HG02759 (cell line): ENCODE measurements around the gene GALNS.

ENCODE experiments used
- ATAC-seq: cut with Tn5 transposase; IDR thresholded peaks from one replicate; pipeline ENCODE4 v1.9.1; 2021; ENCODE audit warnings: mild to moderate bottlenecking, moderate library complexity; ENCODE audit not compliant: unreplicated experiment

GALNS gene

GRCh38 chr16:88877564-88878289 lies 21.0 kb upstream of the GALNS start:
- no peak for ATAC-seq

GRCh38 chr16:88876942-88877526 lies 20.3 kb upstream of the GALNS start:
- ATAC-seq, result no peak

- ATAC-seq, result no peak
These were observed 19.0 kb upstream of the GALNS start for GRCh38 chr16:88875703-88876234.

- no peak for ATAC-seq
These were observed 18.3 kb upstream of the GALNS start for GRCh38 chr16:88874938-88875599.

GRCh38 chr16:88872650-88873331 lies 16.0 kb upstream of the GALNS start:
- no peak for ATAC-seq

GRCh38 chr16:88871730-88872416 lies 15.1 kb upstream of the GALNS start:
- no peak for ATAC-seq

GRCh38 chr16:88871349-88871702 lies 14.6 kb upstream of the GALNS start:
- ATAC-seq, result no peak

GRCh38 chr16:88870608-88871348 lies 14.0 kb upstream of the GALNS start:
- no peak for ATAC-seq

GRCh38 chr16:88869673-88869980 lies 12.9 kb upstream of the GALNS start:
- ATAC-seq, result no peak

- no peak for ATAC-seq
These were observed 12.4 kb upstream of the GALNS start for GRCh38 chr16:88868974-88869672.

- no peak for ATAC-seq
These were observed 11.0 kb upstream of the GALNS start for GRCh38 chr16:88867581-88868246.

- no peak for ATAC-seq
These were observed 9.6 kb upstream of the GALNS start, which contains the start of gene PABPN1L for GRCh38 chr16:88866151-88866920. Gene PABPN1L (minus strand): TSS chr16:88866660. CDS start chr16:88866606, 54 bp downstream.

- no peak for ATAC-seq
These were observed 9.0 kb upstream of the GALNS start for GRCh38 chr16:88865742-88866141.

GRCh38 chr16:88865310-88865709 lies 8.6 kb upstream of the GALNS start:
- no peak for ATAC-seq

- no peak for ATAC-seq
These were observed 7.8 kb upstream of the GALNS start for GRCh38 chr16:88864521-88864920.

- no peak for ATAC-seq
These were observed 7.4 kb upstream of the GALNS start for GRCh38 chr16:88864099-88864498.

GRCh38 chr16:88863426-88863825 lies 6.7 kb upstream of the GALNS start:
- no peak for ATAC-seq

- ATAC-seq, result no peak
These were observed 6.2 kb upstream of the GALNS start for GRCh38 chr16:88862968-88863367.
